Eye (tissue), 1 donor: ENCODE results near the gene NECTIN2.
"Not testable (repeated sequence)": the region's sequence is repeated elsewhere in the genome, so short reads cannot be mapped to it uniquely, and the experiment has no call there.

Experiments
- DNase-seq: peaks from one replicate; pipeline ENCODE4 v3.0.0-alpha.2; 2015

NECTIN2 gene

DNA sequence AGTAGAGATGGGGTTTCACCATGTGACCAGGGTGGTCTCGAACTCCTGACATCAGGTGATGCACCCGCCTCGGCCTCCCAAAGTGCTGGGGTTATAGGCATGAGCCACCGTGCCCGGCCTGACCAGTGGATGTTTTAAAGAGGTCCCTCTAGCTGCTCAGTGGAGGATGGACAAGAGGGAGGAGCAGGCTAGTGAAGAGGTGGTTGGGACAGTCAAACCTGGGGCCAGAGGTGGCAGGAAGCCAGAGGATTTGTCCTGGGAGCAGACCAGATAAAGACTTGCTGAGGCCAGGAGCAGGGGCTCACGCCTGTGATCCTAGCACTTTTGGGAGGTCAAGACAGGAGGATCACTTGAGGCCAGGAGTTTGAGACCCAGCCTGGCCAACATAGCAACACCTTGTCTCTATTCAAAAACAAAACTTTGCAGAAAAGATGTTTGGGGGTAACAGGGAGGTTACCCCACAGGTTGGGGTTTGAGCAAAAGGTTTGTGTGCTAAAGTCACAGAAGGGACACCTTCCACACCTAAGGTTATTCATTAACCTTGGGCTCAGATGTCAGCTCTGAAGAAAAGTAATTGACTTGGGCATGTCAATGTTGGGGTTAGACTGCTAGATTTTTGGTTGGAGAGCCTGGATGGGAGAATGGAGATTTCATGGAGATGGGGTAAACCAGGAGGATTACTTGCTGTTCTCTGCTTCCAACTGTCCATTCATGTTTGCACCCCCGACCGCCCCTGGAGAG lies 28.2 kb upstream of the NECTIN2 start:
- DNase-seq: no peak

GRCh38 chr19:44818466-44819031 lies 27.5 kb upstream of the NECTIN2 start:
- DNase-seq: no peak

- DNase-seq: no peak
These were observed 26.8 kb upstream of the NECTIN2 start for GRCh38 chr19:44819246-44819832.

- DNase-seq: no peak
These were observed 25.2 kb upstream of the NECTIN2 start for GRCh38 chr19:44820648-44821609.

- no peak for DNase-seq
These were observed 23.9 kb upstream of the NECTIN2 start for GRCh38 chr19:44822177-44822576.

- DNase-seq: no peak
These were observed 23.3 kb upstream of the NECTIN2 start for GRCh38 chr19:44822670-44823372.

- no peak for DNase-seq
These were observed 22.8 kb upstream of the NECTIN2 start for GRCh38 chr19:44823373-44823698.

GRCh38 chr19:44824761-44825160 lies 21.3 kb upstream of the NECTIN2 start:
- DNase-seq: no peak

GRCh38 chr19:44832875-44833274 lies 13.2 kb upstream of the NECTIN2 start:
- not testable (repeated sequence) for DNase-seq

GRCh38 chr19:44834399-44834798 lies 11.7 kb upstream of the NECTIN2 start:
- DNase-seq: not testable (repeated sequence)

DNA sequence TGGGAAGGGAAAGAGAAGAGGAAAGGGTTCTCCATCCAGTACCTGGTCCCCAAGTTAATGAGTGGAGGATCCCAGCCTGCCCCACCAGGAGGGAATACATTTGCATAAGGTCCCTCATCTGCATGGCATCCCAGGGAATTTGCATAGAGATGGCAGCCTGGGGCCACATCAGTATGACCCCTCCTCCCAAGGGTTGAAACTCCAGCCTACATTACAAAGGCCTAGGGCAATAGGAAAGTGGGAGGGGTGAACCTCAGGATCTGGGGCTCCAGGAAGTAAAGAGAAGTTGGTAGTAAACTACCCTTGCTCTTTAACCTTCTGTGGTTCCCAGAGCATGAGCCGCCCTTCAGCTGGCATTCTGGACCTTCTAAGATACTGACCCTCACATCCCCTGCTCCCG lies 6.8 kb upstream of the NECTIN2 start:
- DNase-seq: no peak

DNA sequence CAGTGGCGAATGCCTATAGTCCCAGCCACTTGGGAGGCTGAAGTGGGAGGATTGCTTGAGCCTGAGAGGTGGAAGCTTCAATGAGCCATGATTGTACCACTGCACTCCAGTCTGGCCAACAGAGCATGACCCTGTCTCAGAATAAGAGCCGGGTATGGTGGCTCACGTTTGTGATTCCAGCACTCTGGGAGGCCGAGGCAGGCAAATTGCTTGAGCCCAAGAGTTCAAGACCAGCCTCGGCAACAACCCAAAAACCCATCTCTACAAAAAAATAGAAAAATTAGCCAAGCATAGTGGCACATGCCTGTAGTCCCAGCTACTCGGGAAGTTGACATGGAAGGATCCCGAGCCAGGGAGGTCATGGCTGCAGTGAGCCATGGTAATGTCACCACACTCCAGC lies 5.3 kb upstream of the NECTIN2 start:
- DNase-seq: no peak

DNA sequence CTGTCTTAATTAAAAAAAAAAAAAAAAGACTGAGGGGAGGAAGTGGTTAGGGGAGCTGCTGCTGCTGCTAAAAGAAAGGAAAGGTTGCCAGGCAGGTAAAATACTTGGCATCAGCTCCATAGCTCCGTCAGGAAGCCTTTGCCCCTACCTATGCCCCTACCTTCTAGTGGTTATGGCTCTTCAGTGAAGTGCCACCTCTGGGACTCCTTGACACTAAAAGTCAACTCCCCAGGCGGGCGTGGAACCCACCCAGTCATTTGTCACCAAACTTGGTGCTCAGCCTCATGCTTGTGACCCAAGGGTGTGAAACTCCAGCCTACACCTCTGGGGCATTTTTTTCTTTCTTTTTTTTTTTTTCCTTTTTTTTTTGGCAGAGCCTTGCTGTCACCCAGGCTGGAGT lies 4.9 kb upstream of the NECTIN2 start:
- no peak for DNase-seq

DNA sequence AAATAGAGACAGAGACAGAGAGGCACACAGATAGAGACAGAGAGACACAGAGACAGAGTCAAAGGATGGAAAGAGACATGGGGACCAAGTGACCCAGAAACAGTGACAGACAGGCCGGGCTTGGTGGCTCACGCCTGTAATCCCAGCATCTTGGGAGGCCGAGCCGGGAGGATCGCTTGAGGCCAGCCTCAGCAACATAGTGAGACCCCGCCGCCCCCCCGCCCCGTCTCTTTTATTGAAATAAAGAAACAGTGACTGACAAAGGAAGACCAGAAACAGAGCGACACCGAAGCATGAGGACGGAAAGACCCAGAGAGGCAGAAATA lies 848 bp upstream of the NECTIN2 start:
- no peak for DNase-seq

DNA sequence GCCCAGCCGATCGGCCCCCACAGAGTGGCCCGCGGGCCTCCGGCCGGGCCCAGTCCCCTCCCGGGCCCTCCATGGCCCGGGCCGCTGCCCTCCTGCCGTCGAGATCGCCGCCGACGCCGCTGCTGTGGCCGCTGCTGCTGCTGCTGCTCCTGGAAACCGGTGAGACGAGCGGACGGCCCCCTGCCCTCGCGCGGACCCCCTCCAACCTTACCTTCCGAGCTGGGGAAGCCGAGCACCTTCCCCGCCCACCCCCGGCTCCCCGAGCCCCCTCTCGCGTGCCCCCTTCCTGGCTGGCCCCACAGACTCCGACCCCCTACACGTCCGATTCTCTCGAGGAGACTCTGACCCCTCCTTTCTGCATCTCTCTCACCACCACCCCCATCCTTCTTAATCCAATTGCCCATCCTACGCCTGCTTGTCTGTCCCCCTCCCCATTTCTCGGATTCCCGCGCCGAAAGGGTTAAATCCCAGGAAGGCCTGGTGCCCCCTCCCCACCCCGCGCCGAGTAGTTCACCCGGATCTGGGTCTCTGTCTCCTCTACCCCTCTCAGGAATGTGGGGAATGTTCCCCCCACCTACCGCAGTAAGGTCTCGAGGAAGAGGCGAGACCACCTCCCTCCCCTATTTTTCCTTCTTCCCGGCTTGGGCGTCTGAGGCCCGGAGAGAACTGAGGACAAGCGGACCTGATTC lies 502 bp downstream of the NECTIN2 start:
- peak; percentile 93 for DNase-seq

- peak; percentile 81 for DNase-seq
These were observed 1.3 kb downstream of the NECTIN2 start for GRCh38 chr19:44847144-44848035.

- DNase-seq: peak; percentile 73
These were observed 2.1 kb downstream of the NECTIN2 start for GRCh38 chr19:44848036-44848811.

- DNase-seq: peak; percentile 91
These were observed 2.8 kb downstream of the NECTIN2 start for GRCh38 chr19:44848812-44849447.

DNA sequence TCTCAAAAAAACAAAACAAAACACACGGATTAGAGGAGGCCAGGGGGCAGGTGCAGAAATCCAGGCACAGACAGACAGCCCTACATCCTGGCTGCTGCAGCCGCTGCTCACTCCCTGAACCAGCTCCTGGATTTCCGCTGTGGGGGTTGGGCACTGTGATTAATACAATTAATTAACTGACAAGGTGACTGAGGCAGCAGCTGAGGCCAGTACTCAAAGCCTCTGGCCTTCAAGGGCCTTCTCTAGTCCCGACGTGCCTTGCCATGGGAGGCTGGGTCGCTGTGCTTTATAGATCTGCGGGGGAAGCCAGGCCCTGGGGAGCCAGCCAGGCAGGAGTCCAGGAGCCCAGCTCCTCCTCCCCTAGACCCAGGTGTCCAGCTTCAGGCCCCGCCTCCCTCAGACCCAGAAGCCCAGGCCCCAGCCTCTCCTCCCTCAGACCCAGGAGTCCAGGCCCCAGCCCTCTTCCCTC lies 4.6 kb downstream of the NECTIN2 start:
- DNase-seq: peak; percentile 56

DNA sequence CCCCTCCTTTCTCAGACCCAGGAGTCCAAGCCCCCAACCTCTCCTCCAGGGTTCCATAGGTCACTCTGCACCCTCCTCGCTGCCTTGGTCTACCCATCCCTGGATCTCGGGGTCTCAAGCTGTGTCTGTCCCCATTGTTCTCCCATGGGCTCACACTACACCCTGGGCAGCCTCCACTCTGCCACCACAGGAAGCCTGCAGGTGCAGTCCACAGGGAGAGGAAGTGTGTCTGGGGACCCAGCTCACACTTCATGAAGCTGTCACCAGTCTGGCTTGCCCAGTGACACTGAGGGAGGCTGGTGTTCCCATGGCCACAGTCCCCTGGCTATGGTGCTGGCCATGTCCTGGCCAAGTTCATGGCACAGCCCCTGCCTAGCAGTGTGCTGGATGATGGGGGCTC lies 5.3 kb downstream of the NECTIN2 start:
- DNase-seq: no peak
